Neural progenitor cell (in vitro differentiated cells): ENCODE data around the gene FKBP15. TPM values are rescaled to one million over a fixed set of nuclear protein-coding genes. Genes with fewer than 3 reads are reported as not detected.

Experiments used
- DNase-seq: peaks from one replicate; pipeline ENCODE4 v3.0.0-alpha.2; 2016; ENCODE audit warnings: low spot score
- H2AFZ ChIP-seq: fragments of 200-600 bp; sonication (generic); replicated peaks from 2 replicates; pipeline ENCODE4 v1.6.1; 2016; ENCODE audit warnings: antibody characterized with exemption
- H3F3A ChIP-seq: fragments of 200-600 bp; sonication (generic); 2 replicates; pipeline ENCODE4 v1.6.1; 2016; ENCODE audit warnings: antibody characterized with exemption, low read depth
- H3K27ac ChIP-seq: fragments of 200-600 bp; sonication (generic); 2 replicates; pipeline ENCODE4 v1.5.1; 2016; ENCODE audit warnings: mild to moderate bottlenecking
- H3K27me3 ChIP-seq: fragments of 200-600 bp; sonication (generic); 2 replicates; pipeline ENCODE4 v1.6.1; 2016; ENCODE audit warnings: mild to moderate bottlenecking, moderate library complexity
- H3K36me3 ChIP-seq: fragments of 200-600 bp; sonication (generic); 2 replicates; pipeline ENCODE4 v1.5.1; 2016
- H3K4me1 ChIP-seq: fragments of 200-600 bp; sonication (generic); 2 replicates; pipeline ENCODE4 v1.6.1; 2016; ENCODE audit warnings: mixed run types
- H3K4me2 ChIP-seq: fragments of 200-600 bp; sonication (generic); 2 replicates; pipeline ENCODE4 v1.6.1; 2016
- H3K4me3 ChIP-seq: fragments of 200-600 bp; sonication (generic); 2 replicates; pipeline ENCODE4 v1.5.1; 2016
- H3K79me2 ChIP-seq: fragments of 200-600 bp; sonication (generic); 2 replicates; pipeline ENCODE4 v1.6.1; 2016; ENCODE audit warnings: low read depth
- H3K9ac ChIP-seq: fragments of 200-600 bp; sonication (generic); 2 replicates; pipeline ENCODE4 v1.6.1; 2016
- H3K9me3 ChIP-seq: fragments of 200-600 bp; sonication (generic); 2 replicates; pipeline ENCODE4 v1.5.1; 2016; ENCODE audit warnings: low read depth
- H4K20me1 ChIP-seq: fragments of 200-600 bp; sonication (generic); 2 replicates; pipeline ENCODE4 v1.6.1; 2016; ENCODE audit warnings: low read depth
- H3K27ac Mint-ChIP-seq: 3 replicates; pipeline ENCODE4 v1.8.0; 2021; ENCODE audit warnings: mixed read lengths
- H3K27me3 Mint-ChIP-seq: 2 replicates; pipeline ENCODE4 v1.8.0; 2022; ENCODE audit warnings: low read depth, mild to moderate bottlenecking, inconsistent platforms, moderate library complexity, mixed read lengths; ENCODE audit not compliant: insufficient read depth
- H3K36me3 Mint-ChIP-seq: 3 replicates; pipeline ENCODE4 v1.8.0; 2021; ENCODE audit warnings: mixed read lengths
- H3K4me1 Mint-ChIP-seq: 3 replicates; pipeline ENCODE4 v1.8.0; 2021; ENCODE audit warnings: mixed read lengths
- H3K4me3 Mint-ChIP-seq: 3 replicates; pipeline ENCODE4 v1.8.0; 2021; ENCODE audit warnings: mild to moderate bottlenecking, moderate library complexity, mixed read lengths
- H3K9me3 Mint-ChIP-seq: 3 replicates; pipeline ENCODE4 v1.8.0; 2020; ENCODE audit warnings: mixed read lengths
- CTCF ChIP-seq: fragments of 200-600 bp; sonication (generic); IDR thresholded peaks from 2 replicates; pipeline ENCODE4 v1.5.1; 2017; ENCODE audit warnings: antibody characterized with exemption, mild to moderate bottlenecking
- EZH2 ChIP-seq: fragments of 200-600 bp; sonication (generic); IDR thresholded peaks from 2 replicates; pipeline ENCODE4 v1.6.1; 2017; ENCODE audit warnings: antibody characterized with exemption, mild to moderate bottlenecking, moderate library complexity
- EZH2phosphoT487 ChIP-seq: fragments of 200-600 bp; sonication (generic); IDR thresholded peaks from 2 replicates; pipeline ENCODE4 v1.6.1; 2017; ENCODE audit warnings: antibody characterized with exemption
- total RNA-seq: library from RNA; depleted of rRNA; stranded (reverse); fragments of >200 nt; gene quantifications from 2 replicates; pipeline ENCODE4 v1.2.3, GENCODE V29; 2015; ENCODE audit warnings: low replicate concordance

Gene FKBP15
- total RNA-seq, 1 donor from 2014 or later = 25.5 TPM

- Histone ChIP-seq H3F3A (no peaks in the 10 kb centered on the region), H3K4me3 (no peak overlapping the region), H3K9me3 (no peaks in the 10 kb centered on the region), H4K20me1 (peaks cover 22% of the 10 kb centered on the region), H3K79me2 (peaks cover 46% of the 10 kb centered on the region), H2AFZ (no peak overlapping the region), H3K9ac (no peak overlapping the region), H3K4me2 (no peak overlapping the region), H3K4me1 (peaks cover 16% of the 10 kb centered on the region), H3K27me3 (no peaks in the 10 kb centered on the region), H3K36me3 (no peaks in the 10 kb centered on the region), H3K27ac (no peak overlapping the region)
- TF ChIP-seq EZH2 (no peak), EZH2phosphoT487 (no peak), CTCF (no peak)
- no peak overlapping the region for H3K4me3 Mint-ChIP-seq
- peaks cover 24% of the 10 kb centered on the region for H3K4me1 Mint-ChIP-seq
- DNase-seq = no peak
- H3K36me3 Mint-ChIP-seq = peaks cover 1% of the 10 kb centered on the region
- no peak overlapping the region for H3K27ac Mint-ChIP-seq
- no peaks in the 10 kb centered on the region for H3K9me3 Mint-ChIP-seq
- H3K27me3 Mint-ChIP-seq = peaks cover 2% of the 10 kb centered on the region
These were observed 2.9 kb upstream of the FKBP15 start for GRCh38 chr9:113223963-113224362.

GRCh38 chr9:113222482-113222841 is 1.4 kb upstream of the FKBP15 start:
- peak overlapping the region; percentile 97 for H3K4me3 Mint-ChIP-seq
- Histone ChIP-seq H3K4me1 (peaks cover 16% of the 10 kb centered on the region), H3K4me2 (peak overlapping the region; percentile 96), H3K9ac (peak overlapping the region; percentile 58), H2AFZ (no peak overlapping the region), H3F3A (no peaks in the 10 kb centered on the region), H3K4me3 (peak overlapping the region; percentile 82), H3K27ac (no peak overlapping the region), H3K79me2 (peaks cover 59% of the 10 kb centered on the region), H4K20me1 (peaks cover 18% of the 10 kb centered on the region), H3K36me3 (no peaks in the 10 kb centered on the region), H3K27me3 (no peaks in the 10 kb centered on the region), H3K9me3 (no peaks in the 10 kb centered on the region)
- H3K27ac Mint-ChIP-seq = peak overlapping the region; percentile 91
- peaks cover 1% of the 10 kb centered on the region for H3K36me3 Mint-ChIP-seq
- H3K4me1 Mint-ChIP-seq = peaks cover 24% of the 10 kb centered on the region
- DNase-seq = no peak
- peaks cover 2% of the 10 kb centered on the region for H3K27me3 Mint-ChIP-seq
- TF ChIP-seq EZH2 (no peak), CTCF (no peak), EZH2phosphoT487 (no peak)
- no peaks in the 10 kb centered on the region for H3K9me3 Mint-ChIP-seq

- H3K36me3 ChIP-seq = no peaks in the 10 kb centered on the region
- DNase-seq = no peak
- peaks cover 1% of the 10 kb centered on the region for H3K36me3 Mint-ChIP-seq
- peaks cover 24% of the 10 kb centered on the region for H3K4me1 Mint-ChIP-seq
- H3K79me2 ChIP-seq = peaks cover 62% of the 10 kb centered on the region
- H3K9ac ChIP-seq = peak overlapping the region; percentile 58
- peak overlapping the region; percentile 97 for H3K4me3 Mint-ChIP-seq
- peak overlapping the region; percentile 82 for H3K4me3 ChIP-seq
- H3K9me3 Mint-ChIP-seq = no peaks in the 10 kb centered on the region
- no peaks in the 10 kb centered on the region for H3K9me3 ChIP-seq
- TF ChIP-seq EZH2phosphoT487 (no peak), EZH2 (no peak), CTCF (no peak)
- no peaks in the 10 kb centered on the region for H3F3A ChIP-seq
- peak overlapping the region; percentile 96 for H2AFZ ChIP-seq
- peak overlapping the region; percentile 91 for H3K27ac Mint-ChIP-seq
- no peak overlapping the region for H3K27ac ChIP-seq
- H4K20me1 ChIP-seq = peaks cover 18% of the 10 kb centered on the region
- H3K27me3 ChIP-seq = no peaks in the 10 kb centered on the region
- H3K27me3 Mint-ChIP-seq = peaks cover 2% of the 10 kb centered on the region
- H3K4me1 ChIP-seq = peaks cover 16% of the 10 kb centered on the region
- peak overlapping the region; percentile 96 for H3K4me2 ChIP-seq
These were observed 864 bp upstream of the FKBP15 start for GRCh38 chr9:113221800-113222481.
